Transverse colon (tissue), 4 donors: ENCODE results near the gene MINDY1. TPM values are rescaled to one million over a fixed set of nuclear protein-coding genes. Genes with fewer than 3 reads are reported as not detected.

ENCODE experiments used
- DNase-seq: peaks from one replicate; pipeline ENCODE4 v3.0.0-alpha.2; 2019
- H3K27ac ChIP-seq, 4 donors: fragments of 200-600 bp; sonication (generic); 2 replicates each; pipeline ENCODE4 v1.5.1; 2016 to 2018; ENCODE audit warnings: inconsistent platforms in 4 of 4
- H3K27me3 ChIP-seq: fragments of 200-600 bp; sonication (generic); 2 replicates; pipeline ENCODE4 v1.5.1; 2017; ENCODE audit warnings: inconsistent platforms
- H3K36me3 ChIP-seq, 4 donors: fragments of 200-600 bp; sonication (generic); 2 replicates each; pipeline ENCODE4 v1.5.1; 2017 to 2019; ENCODE audit warnings: inconsistent platforms in 4 of 4
- H3K4me1 ChIP-seq, 4 donors: fragments of 200-600 bp; sonication (generic); 2 replicates each; pipeline ENCODE4 v1.5.1; 2017 to 2020; ENCODE audit warnings: inconsistent platforms in 4 of 4
- H3K4me3 ChIP-seq, 4 donors: fragments of 200-600 bp; sonication (generic); 1 replicate in 1 of 4; 2 replicates in 3 of 4; pipeline versions ENCODE4 v1.5.1 to v1.6.1; 2017 to 2019; ENCODE audit warnings: inconsistent platforms in 4 of 4
- H3K9me3 ChIP-seq, 2 donors: fragments of 200-600 bp; sonication (generic); 2 replicates each; pipeline ENCODE4 v1.5.1; 2017 to 2019; ENCODE audit warnings: inconsistent platforms in 2 of 2
- EP300 ChIP-seq: sonication (generic); formaldehyde crosslinking; IDR thresholded peaks from one replicate; pipeline ENCODE4 v1.6.1; 2017; ENCODE audit warnings: antibody characterized with exemption, low read depth
- POLR2A ChIP-seq: fragments of 450-650 bp; IDR thresholded peaks from one replicate; pipeline ENCODE4 v1.6.1; 2016; ENCODE audit warnings: antibody characterized with exemption, mild to moderate bottlenecking, moderate library complexity
- POLR2AphosphoS5 ChIP-seq, 3 donors: sonication (generic); formaldehyde crosslinking; IDR thresholded peaks; one replicate each; pipeline ENCODE4 v1.6.1; 2016; ENCODE audit warnings: antibody characterized with exemption in 3 of 3
- WGBS, 2 donors: methylation state at CpG; one replicate each; pipeline ENCODE4 v1.1.5; 2018; ENCODE audit warnings: low coverage in 1 of 2; 5-methylcytosine and 5-hydroxymethylcytosine counted together
- in situ Hi-C, 4 donors: fragments of 200-750 bp; cut with MboI; loops; one replicate each; pipeline versions ENCODE4 v1.15.0 to v1.15.1; 2017; ENCODE audit warnings: low sequenced_read_pairs in 3 of 4, low pct_ligation_motif_present in 1 of 4, low pct_unique_long_range_greater_than_20kb in 1 of 4
- intact Hi-C: fragments of 100-400 bp; cut with DNase I; formaldehyde crosslinking; loops from one replicate; pipeline ENCODE4 v1.15.1; 2023; ENCODE audit warnings: low total_unique reads
- total RNA-seq, 4 donors: library from RNA; depleted of rRNA; stranded (reverse); fragments of >200 nt; gene quantifications; one replicate each; pipeline ENCODE4 v1.1.0, GENCODE V29; 2016
- TF ChIP-seq, protein P1 (sequence below), 5 experiments: fragments of 200-600 bp in 3 of 5; fragments of 450-650 bp in 2 of 5; sonication (generic) in 3 of 5; IDR thresholded peaks; 1 replicate in 2 of 5; 2 replicates in 3 of 5; pipeline ENCODE4 v1.5.1; 2016 to 2017; ENCODE audit warnings: antibody characterized with exemption in 5 of 5, inconsistent platforms in 3 of 5, mild to moderate bottlenecking in 2 of 5, moderate library complexity in 1 of 5

MINDY1 gene
- total RNA-seq, 4 donors from 2014 or later, result 27.7 to 66.2 (median 54.8) TPM

DNA sequence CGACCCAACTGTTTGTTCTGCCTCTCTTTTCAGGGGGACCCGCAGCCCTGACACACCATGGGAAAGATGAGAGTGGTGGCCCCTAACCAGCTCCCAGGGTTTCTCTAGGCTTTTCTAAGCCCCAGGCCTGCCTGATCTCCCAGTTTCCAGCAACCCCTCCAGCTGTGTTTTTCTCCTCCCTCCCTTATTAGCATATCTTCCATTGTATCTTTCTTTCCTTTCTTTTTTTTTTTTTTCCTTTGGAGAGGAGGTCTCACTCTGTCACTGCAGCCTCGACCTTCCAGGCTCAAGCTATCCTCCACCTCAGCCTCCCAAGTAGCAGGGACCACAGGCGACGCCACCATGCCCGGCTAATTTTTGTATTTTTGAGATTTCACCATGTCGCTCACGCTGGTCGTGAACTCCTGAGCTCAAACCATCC lies 30.3 kb downstream of the MINDY1 start:
- WGBS, 2 donors, result 94 to 95% methylated on average over 3 to 9 of the region's 9 CpGs
- no peaks in the 10 kb centered on the region for H3K9me3 ChIP-seq
- H3K27me3 ChIP-seq, result no peaks in the 10 kb centered on the region
- TF ChIP-seq EP300 (no peak), POLR2A (no peak), POLR2AphosphoS5 (IDR thresholded peaks at IDR 0.05) (no peak)
- TF ChIP-seq, protein P1, sequence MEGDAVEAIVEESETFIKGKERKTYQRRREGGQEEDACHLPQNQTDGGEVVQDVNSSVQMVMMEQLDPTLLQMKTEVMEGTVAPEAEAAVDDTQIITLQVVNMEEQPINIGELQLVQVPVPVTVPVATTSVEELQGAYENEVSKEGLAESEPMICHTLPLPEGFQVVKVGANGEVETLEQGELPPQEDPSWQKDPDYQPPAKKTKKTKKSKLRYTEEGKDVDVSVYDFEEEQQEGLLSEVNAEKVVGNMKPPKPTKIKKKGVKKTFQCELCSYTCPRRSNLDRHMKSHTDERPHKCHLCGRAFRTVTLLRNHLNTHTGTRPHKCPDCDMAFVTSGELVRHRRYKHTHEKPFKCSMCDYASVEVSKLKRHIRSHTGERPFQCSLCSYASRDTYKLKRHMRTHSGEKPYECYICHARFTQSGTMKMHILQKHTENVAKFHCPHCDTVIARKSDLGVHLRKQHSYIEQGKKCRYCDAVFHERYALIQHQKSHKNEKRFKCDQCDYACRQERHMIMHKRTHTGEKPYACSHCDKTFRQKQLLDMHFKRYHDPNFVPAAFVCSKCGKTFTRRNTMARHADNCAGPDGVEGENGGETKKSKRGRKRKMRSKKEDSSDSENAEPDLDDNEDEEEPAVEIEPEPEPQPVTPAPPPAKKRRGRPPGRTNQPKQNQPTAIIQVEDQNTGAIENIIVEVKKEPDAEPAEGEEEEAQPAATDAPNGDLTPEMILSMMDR (IDR thresholded peaks at IDR 0.05), result no peak
- intact Hi-C loops, result no loop called here
- H3K27ac ChIP-seq, result peak overlapping the region; percentile 51 to 65 (median 57)
- no peaks in the 10 kb centered on the region for H3K36me3 ChIP-seq
- DNase-seq, result no peak
- peaks cover 29 to 56% (median 52%) of the 10 kb centered on the region in 4 donors for H3K4me1 ChIP-seq
- in situ Hi-C loops, result no loop called here
- no peak overlapping the region for H3K4me3 ChIP-seq

DNA sequence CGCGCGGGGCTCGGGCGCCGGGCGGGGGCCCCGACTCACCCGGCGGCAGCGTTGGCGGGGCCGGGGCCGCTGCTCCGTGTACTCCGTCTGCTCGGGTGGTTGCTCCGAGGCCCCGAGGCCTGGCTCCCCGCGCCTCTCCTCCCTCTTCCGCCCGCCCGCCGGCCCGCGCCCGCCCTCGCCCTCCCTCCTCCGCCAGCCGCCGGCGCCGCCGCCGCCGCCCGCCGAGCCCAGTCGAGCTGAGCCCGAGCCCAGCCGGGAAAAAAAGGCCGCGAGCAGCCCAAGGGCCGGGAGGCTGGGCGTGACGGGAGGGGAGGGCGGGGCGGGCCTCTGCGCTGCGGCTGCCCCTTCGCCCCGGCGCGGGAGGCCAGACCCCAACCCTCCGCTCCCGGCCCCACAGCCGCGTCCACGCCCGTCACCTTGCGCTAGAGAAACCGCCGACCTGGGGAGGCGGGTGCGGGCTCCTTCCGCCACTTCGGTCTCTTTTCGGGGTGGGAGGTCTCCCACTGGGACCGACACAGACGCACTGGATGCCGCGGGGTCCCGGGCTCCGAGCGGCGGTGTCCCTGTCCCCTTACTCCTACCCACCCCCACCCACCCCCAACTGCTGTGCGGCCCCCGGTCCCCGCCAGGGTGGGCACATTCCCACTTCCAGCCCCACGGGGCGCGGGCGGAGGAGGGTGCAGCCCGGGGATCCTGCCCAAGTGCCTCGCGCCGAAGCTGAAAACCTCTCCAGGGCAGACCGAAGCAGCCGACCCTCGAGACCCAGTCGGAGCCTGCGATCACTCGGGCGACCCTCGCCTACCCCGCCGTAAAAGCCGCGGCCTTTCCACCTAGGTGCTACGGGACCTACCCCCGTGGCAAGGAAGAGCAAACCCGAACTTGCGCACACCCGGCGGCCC lies 31.9 kb downstream of the MINDY1 start, which contains the start of gene CERS2:
Gene CERS2, minus strand, starts transcription at position 256 of the 899 bp plus-strand sequence. CDS start 5,745 bp downstream, outside the sequence.
- Histone ChIP-seq H3K9me3 (no peaks in the 10 kb centered on the region), H3K36me3 (no peaks in the 10 kb centered on the region), H3K27me3 (no peaks in the 10 kb centered on the region), H3K4me1 (peaks cover 37 to 61% (median 59%) of the 10 kb centered on the region in 4 donors), H3K27ac (peak within 1 kb of the TSS; percentile 92 to 98 (median 96)), H3K4me3 (peak within 1 kb of the TSS; percentile 55 to 94 (median 72))
- intact Hi-C loops (no loop called here), in situ Hi-C loops (no loop called here)
- peak; percentile 88 for DNase-seq
- WGBS, 2 donors, result 16% methylated on average over 66 of the region's 106 CpGs; no CpG with 5 or more reads in 1 of the 2 donors
- peak; percentile 11 to 45 (median 39) for TF ChIP-seq POLR2AphosphoS5 (IDR thresholded peaks at IDR 0.05)
- no peak for TF ChIP-seq POLR2A

DNA sequence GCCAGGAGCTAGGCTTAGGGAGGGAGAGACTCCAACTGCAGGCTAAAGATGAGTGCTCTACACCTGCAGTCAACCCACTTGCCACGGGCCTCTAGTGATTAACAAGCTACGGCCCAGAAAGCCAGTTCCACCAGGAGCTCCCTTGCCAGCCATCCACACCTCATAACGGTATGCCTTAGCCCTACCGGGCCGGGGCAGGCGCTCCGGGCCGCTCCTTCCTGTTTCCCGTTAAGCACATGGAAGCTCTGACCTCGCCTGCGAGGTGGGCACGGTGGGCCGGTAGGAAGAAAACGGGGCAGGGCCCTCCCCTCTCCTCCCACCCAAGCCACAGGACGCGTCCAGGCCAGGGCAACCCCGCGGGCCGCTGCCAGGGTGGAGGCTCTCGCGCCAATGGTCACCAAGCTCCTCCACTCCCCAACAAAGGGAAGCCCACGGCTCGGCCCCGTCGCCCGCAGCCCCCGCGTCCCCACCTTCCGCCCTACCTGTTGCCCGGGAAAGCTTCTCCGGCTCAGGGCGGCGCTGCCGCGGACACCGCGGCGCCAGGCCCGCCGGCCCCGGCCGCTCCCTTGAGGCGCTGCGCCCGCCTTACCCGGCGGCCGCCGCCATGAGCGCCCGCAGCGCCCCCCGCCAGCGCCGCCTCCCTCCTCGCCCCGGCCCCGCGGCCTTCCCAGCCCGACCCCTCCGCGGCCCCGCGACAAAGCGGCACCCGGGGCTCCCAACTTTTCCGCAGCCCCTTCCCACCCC lies 32.7 kb downstream of the MINDY1 start:
- WGBS, 2 donors, result 0% methylated on average over 30 of the region's 67 CpGs; no CpG with 5 or more reads in 1 of the 2 donors
- Histone ChIP-seq H3K4me1 (peaks cover 34 to 54% (median 53%) of the 10 kb centered on the region in 4 donors), H3K27me3 (no peaks in the 10 kb centered on the region), H3K36me3 (no peaks in the 10 kb centered on the region), H3K9me3 (no peaks in the 10 kb centered on the region), H3K4me3 (peak overlapping the region; percentile 55 to 94 (median 68)), H3K27ac (peak overlapping the region; percentile 92 to 98 (median 96))
- in situ Hi-C loops, result no loop called here
- intact Hi-C loops, result no loop called here
- TF ChIP-seq POLR2AphosphoS5 (IDR thresholded peaks at IDR 0.05) (no peak), EP300 (no peak), POLR2A (no peak)
- TF ChIP-seq, protein P1 (IDR thresholded peaks at IDR 0.05), result no peak
- peak; percentile 56 for DNase-seq

DNA sequence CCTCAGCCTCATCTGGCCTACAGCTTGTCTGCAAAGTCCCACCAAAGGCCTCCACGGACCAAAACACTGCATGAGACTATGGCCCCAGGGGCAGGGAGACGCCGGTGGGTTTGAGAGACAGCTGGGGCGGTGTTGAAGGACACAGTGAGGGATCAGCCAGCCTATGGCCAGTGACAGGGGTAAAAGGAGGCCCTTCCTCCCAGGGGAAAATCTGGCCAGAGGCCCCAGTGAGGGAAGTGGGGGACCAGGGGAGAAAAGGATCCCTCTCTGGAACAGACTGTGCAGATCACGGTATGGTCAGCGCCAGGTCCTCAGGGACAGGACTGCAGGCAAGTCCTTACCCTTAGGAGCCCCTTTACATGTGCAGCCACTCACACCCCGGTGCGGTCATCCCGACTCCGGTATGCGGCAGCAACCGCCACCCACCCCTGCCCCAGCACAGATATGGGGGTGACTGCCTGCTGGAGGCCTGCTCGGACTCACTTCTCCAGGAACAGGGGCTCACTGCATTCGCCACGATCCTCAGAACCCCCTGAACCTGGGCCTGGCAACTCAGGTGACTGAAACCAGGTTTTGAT lies 33.4 kb downstream of the MINDY1 start:
- WGBS, 2 donors, result 12% methylated on average over 14 of the region's 15 CpGs; no CpG with 5 or more reads in 1 of the 2 donors
- intact Hi-C loops, result no loop called here
- no peaks in the 10 kb centered on the region for H3K27me3 ChIP-seq
- TF ChIP-seq EP300 (no peak), POLR2AphosphoS5 (IDR thresholded peaks at IDR 0.05) (no peak)
- TF ChIP-seq, protein P1 (IDR thresholded peaks at IDR 0.05), result no peak
- peaks cover 30 to 54% (median 52%) of the 10 kb centered on the region in 4 donors for H3K4me1 ChIP-seq
- H3K27ac ChIP-seq, result peak overlapping the region; percentile 92 to 98 (median 96)
- in situ Hi-C loops, result no loop called here
- H3K4me3 ChIP-seq, result peak overlapping the region; percentile 55 to 94 (median 68)
- no peaks in the 10 kb centered on the region for H3K9me3 ChIP-seq
- DNase-seq, result peak; percentile 20
- peaks cover 0 to 6% (median 2%) of the 10 kb centered on the region in 4 donors for H3K36me3 ChIP-seq
